DMS53 treated with DMSO at 0.1 percent for 48 hours (cell line): Measurements from ENCODE around the gene PILRB.
"Not testable (repeated sequence)": the region's sequence is repeated elsewhere in the genome, so short reads cannot be mapped to it uniquely, and the experiment has no call there.

Experiments
- DNase-seq: peaks from one replicate; lab custom pipeline; 2025; ENCODE audit not compliant: unreplicated experiment; lab: John Stamatoyannopoulos, UW

The PILRB gene

DNA sequence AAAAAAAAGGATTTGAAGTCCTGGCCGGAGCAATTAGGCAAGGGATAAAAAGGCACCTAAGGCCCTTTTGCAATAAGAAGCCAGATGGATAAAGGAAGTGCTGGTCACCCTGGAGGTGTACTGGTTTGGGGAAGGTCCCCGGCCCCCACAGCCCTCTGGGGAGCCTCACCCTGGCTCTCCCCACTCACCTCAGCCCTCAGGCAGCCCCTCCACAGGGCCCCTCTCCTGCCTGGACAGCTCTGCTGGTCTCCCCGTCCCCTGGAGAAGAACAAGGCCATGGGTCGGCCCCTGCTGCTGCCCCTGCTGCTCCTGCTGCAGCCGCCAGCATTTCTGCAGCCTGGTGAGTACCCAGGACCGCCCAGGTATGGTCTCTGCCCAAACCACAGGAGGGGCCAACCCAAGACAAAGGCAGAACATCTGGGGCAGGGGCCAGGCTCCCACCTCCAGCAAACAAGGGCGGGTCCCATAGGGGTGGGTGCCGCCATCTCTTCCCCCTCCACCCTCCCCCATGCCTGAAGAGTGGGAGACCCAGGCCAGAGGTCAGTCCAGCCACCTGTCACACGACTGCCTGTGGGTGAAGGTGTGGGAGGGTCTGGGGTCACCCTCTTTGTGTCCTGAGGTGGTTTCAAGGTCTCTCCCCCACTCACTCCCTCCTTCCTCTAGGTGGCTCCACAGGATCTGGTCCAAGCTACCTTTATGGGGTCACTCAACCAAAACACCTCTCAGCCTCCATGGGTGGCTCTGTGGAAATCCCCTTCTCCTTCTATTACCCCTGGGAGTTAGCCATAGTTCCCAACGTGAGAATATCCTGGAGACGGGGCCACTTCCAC, at the start of gene PILRB:
TSS of gene PILRB (plus strand) at position 91 of the 830 bp plus-strand sequence. CDS start at position 277, 186 bp downstream.
- DNase-seq: no peak

DNA sequence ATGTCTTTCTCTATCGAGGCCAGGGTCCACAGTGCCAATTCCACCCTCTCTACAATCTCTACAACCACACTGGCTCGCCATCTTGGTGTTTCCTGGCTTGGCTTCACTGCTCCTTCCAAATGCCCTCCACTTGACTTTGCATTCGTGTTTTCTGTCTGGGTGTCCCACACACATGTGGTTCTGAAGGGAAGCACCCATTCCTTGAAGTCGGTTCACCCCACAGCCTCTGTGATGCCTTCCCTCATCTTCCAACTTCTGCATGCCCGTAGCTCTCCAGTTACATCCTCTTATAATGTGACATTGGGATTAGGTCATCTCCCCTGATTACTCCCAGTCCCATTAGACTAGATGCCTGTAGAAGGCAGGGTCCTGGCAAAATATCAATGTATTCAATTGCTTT, 39.6 kb upstream of the PILRB start:
- DNase-seq: not testable (repeated sequence)

DNA sequence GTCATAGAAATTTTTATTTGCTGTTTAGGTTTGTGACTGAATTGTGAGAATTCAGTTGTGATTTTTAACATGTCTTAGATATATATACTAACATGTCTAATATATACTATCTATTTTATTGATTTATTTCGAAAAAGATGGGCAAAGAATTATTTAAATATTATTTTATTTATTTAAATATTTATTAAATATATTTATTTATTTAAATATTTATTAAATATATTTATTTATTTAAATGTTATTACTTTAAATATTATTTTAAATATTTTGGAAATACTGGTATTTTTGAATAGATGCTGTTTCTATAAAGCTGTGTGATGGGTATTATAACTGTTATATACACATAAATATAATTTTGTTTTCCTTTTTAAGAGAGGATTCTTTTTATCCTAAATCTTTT, 36.3 kb upstream of the PILRB start:
- DNase-seq: not testable (repeated sequence)

DNA sequence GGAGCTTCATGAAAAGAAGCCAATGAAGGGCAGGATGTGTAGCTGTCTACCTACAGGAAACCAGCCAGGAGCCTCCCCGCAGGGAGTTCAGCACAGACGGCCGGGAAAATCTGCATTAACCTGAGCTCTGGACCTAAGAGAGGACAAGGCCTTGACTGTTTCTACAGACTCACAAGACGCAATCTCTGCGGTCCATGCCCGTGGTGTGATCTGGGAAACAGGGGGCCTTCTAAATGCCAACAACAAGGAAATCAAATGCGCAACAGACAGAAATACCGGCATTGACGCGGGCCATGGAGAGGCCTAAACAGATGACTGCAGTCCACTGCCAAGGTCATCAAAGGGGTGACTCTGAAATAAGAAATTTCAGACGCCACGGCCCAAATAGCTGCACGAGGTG, 33.7 kb upstream of the PILRB start:
- not testable (repeated sequence) for DNase-seq

DNA sequence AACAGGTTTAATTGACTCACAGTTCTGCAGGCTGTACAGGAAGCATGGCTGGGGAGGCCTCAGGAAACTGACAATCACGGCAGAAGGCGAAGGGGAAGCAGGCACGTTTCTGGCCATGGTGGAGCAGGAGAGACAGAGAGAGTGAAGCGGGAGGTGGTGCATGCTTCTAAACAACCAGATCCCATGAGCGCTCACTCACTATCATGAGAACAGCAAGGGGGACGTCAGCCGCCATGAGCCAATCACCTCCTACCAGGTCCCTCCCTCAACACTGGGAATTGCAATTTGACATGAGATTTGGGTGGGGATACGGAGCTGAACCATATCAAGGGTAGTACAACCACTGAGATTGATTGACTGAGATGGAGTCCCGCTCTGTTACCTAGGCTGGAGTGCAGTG, 32.2 kb upstream of the PILRB start:
- not testable (repeated sequence) for DNase-seq

DNA sequence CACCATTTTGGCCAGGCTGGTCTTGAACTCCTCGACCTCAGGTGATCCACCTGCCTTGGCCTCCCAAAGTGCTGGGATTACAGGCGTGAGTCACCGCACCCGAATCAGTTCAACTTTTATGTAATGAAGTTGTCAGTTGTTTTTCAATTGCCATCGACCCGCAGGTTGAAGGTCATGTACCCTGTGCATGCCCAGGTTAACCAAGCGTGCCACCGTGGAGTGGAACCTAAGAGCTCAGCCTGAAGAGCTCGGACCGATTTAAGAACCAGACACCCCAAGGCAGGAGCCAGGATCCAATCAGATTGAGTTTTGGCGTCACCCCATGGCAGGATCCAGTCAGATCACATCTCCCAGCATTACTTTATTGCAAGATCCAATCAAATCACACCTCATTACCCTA, 31.0 kb upstream of the PILRB start:
- not testable (repeated sequence) for DNase-seq

DNA sequence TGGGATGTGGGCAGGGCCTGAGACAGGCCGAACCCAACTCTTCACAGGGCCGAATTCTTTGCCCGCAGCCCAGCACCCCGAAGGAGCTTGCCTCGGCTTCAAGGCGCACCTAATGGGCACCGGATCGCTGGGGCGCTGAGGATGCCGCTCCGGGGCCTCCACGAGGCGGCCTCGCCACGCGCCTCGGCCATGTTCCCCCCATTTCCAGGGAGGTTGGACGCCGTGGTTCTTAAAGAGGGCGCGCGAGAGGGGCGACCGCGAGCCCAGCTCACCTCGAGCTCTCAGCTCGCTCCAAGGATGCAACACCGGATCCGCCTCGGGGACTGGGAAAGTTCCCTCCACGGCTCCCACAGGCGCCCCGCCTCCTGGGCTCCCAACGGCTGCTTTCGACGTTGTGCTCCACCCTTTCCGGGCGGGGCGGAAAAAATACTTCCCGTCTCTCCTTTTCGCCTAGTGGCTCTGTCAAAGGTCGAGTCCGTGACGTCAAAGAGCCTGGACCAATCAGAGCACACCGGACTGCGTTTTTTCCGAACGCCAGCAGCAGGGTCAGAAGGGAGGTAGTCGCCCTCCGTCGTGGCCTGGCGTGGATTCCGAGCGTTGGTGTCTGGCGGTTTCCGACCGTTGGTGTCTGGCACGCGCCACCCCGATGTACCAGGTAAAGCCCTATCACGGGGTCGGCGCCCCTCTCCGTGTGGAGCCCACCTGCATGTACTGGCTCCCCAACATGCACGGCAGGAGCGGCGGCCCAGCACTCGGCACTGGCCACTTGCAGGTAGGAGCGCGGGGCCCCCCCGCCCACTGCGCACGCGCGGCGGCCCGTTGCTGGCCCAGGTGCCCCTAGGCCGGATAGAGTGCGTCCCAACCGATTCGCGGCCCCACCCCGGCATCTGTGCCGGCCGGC, 22.1 kb upstream of the PILRB start:
- peak; percentile 88 for DNase-seq

DNA sequence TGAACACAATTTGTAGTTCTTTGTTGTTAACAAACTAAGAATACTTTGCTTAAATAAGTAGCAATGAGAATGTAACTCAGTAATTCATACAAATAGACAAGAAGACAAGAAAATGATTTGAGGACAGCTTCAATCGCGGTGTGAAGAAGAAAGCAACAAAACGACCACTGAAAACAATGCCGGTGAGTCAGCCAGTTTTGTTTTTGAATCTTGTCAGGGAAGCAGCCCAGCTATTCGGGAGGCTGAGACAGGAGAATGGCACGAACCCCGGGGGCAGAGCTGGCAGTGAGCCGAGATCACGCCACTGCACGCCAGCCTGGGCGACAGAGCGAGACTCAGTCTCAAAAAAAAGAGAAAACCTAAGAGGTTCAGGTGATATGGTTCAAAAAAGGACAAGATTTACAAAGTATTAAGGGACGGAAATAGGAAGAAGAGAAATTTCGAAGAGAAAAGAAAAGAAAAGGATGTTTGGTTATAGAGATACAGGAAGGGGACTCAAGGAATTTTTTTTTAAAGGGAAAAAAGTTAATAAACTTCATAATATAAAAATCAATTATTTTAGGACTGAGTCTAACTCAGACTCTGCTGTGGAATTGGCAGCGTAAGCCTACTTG, 19.7 kb upstream of the PILRB start:
- DNase-seq: not testable (repeated sequence)

DNA sequence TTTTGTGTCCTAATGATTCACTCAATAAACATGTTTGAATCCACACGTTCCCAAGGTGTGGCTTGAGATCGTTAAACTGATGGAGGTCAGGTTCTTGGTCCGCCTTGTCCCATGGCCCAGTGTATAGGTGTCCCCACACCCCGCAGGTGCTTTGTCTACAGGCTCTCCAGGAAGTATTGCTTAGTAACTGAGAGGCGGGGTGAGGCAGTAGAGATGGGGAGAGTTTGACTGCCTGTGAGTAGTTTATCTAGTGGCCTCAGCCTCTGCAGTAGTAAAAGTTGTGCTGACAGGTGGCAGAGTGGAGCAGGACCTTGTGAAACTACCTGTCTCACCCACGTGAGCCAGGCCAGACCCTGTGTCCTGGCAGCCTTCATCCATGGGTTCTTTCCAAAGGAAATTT, 16.6 kb upstream of the PILRB start:
- DNase-seq: not testable (repeated sequence)

DNA sequence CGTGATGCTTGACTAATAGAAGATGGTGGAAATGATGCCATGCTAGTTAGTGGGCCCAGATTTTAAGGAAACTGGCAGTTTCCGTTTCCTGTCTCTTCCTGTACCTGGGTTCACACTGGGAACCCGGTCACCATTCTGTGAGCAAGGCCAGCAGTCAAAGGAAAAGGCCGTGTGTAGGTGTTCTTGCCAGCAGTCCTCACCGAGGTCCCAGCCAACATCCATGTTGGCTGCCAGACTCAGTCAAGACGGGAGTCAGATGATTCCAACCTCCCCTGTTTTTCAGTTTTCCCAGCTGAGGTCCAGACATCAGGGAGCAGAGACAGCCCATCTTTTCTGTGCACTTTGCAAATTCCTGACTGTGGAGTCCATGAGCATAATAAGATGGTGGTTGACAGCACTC, 15.2 kb upstream of the PILRB start:
- DNase-seq: no peak

DNA sequence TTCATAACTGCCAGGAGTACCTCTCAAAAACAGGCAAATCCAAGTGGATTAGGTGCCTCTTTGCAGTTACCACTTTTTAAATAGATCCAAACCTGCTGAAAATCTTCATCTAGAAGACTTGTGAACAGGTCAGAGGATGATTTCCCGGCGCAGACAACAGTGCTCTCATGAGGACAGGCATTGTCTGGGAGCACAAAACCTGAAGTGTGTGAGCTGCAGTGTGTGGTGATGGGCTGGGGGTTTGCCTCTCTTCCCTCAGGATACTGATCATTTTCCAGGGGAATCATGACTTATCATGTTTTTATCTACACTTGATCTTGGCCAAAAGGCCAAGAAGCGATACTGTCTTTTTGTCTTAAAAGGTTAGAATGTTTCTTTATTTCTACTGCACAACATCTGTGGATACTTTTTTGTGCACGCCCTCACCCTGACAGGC, 13.8 kb upstream of the PILRB start:
- DNase-seq: not testable (repeated sequence)

DNA sequence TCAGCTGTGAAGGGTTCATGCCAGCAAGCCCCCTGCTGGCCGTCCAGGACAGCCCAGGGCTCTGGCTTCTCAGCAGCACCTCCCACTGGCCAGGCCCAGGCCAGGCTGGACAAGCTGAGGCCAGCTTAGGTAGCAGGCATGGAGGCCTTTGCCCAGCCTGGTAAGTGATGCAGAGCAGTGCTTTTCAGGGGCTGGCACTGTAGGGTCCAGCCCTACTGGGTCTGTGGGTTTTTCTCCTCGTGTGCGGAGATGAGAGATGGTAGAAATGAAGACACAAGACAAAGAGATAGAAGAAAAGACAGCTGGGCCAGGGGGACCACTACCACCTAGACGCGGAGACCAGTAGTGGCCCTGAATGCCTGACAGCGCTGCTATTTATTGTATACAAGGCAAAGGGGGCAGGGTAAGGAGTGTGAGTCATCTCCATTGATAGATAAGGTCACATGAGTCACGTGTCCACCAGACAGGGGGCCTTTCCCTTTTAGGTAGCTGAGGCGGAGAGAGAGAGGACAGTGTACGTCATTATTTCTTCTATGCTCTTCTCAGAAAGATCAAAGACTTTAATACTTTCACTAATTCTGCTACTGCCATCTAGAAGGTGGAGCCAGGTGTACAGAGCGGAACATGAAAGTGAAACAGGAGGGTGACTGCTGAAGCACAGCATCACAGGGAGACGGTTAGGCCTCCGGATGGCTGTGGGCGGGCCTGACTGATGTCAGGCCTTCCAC, 13.2 kb upstream of the PILRB start:
- DNase-seq: peak; percentile 80

DNA sequence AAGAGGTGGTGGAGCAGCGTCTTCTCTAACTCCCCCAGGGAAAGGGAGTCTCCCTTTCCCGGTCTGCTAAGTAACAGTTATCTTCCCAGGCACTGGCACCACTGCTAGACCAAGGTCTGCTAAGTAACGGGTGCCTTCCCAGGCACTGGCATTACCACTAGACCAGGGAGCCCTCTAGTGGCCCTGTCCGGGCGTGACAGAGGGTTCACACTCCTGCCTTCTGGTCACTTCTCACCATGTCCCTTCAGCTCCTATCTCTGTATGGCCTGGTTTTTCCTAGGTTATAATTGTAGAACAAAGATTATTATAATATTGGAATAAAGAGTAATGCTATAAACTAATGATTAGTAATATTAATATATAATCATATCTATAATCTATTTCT, 12.6 kb upstream of the PILRB start:
- DNase-seq: peak; percentile 21

DNA sequence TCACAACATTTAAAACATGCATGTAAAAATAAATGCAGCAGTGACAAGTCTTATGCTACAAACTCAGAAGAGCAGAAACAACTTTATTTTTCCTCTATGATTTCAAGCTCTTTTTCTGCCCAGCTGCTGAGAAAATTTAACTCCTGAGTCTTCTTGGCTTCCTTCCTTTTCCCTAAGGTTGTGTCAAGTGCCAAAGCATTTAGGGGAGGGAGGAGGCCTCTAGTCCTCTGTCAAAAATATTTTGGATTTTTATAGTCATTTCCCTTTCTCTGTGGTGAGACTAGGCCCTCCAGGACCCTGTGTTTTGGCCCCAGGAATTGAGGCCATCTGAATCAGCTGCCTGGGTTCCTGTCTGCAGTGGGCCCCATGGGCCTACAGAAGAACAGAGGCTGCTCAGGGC, 11.0 kb upstream of the PILRB start:
- DNase-seq: no peak

DNA sequence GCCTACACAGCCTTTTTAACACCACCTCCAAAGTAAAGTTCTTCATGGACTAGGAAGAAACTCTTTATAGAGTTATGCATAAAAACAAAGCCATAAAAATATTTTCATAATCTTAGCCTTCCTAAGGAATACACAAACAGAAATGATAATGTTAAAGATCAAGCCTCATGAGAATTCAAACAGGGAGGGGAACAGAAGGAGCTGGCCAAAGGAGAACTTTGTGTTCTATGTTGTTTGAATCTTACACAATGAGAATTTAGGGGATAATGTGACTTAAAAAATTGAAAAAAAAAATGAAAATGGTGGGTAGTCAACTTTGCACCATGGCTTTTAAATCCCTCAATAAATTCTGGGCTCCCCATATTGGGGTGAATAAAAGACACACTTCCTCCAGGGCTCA, 9.1 kb upstream of the PILRB start:
- no peak for DNase-seq

DNA sequence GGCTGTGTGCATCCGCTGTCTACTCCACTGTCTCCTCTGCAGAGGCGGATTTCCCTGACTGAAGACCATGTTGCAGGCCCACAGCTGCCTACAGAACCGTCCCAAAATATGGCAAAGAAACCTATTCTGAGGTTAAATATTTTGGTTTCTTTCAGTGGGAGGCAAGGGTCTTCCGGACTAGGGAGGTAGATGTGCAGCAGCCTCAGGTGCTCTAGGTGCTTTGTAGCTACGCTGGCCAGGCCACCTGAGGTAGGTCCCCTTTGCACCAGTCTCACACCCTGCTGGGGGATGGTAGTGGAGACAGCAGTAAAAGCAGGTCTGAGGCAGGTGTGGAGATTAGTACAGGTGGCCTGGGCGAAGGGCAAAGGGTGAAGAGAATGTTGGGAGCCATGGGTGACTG, 8.2 kb upstream of the PILRB start:
- DNase-seq: no peak

DNA sequence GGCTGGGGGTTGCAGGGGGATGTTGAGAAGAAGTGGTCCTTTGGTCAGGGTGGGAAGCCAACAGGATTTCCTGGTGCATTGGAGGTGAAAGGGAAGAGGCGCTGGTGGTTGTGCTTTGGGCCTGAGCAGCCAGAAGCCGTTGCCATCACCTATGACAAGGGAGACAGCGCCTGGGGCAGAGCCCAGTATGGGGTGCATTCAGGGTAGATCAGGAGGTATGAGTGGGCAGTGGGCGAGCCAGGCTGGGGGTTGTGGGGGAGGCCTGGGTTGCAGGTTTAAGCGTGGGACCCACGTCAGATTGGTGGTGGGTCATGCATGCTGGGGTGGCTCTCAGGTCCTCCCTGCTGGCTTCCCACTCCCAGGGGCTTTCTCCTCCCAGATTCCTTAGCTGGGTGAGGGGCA, 6.3 kb upstream of the PILRB start:
- DNase-seq: no peak

DNA sequence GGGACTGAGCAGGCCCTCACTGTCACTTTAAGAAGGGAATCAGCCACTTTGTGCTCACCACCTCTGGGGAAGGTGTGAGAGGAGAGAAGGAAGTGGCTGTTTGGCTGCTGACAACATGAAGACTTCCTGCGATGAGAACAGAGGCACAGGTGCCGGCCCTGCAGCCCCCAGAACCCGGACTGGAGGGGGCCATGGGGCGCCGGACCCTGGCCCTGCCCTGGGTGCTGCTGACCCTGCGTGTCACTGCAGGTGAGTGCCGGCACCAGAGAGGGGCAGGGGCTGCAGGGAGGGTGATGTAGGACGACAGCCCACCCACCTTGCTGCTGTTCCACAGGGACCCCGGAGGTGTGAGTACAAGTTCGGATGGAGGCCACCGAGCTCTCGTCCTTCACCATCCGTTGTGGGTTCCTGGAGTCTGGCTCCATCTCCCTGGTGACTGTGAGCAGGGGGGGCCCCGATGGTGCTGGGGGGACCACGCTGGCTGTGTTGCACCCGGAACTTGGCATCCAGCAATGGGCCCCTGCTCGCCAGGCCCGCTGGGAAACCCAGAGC, 5.6 kb upstream of the PILRB start:
- DNase-seq: not testable (repeated sequence)

DNA sequence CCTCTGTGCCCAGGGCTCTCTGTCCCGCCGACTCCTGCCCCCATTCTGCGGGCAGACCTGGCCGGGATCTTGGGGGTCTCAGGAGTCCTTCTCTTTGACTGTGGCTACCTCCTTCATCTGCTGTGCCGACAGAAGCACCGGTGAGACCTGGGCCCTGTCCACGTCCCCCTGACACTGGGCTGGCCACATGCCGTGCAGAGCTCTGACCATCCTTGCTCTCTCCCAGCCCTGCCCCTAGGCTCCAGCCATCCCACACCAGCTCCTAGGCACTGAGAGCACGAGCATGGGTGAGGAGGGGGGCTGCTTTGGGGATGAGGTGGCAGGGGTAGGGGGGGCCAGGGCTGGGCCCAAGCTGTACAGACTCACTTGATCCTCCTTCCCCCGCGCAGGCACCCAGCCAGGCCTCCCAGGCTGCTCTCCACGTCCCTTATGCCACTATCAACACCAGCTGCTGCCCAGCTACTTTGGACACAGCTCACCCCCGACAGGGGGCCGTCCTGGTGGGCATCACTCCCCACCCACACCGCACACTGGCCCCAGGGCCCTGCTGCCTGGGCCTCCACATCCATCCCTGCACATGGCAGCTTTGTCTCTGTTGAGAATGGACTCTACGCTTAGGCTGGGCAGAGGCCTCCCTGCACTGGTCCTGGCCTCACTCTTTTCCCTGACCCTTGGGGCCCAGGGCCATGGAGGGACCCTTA, 4.8 kb upstream of the PILRB start:
- DNase-seq: no peak
